ENCODE data around the gene KDSR. TPM values are rescaled to one million over a fixed set of nuclear protein-coding genes. Genes with fewer than 3 reads are reported as not detected.

Gene KDSR
- total and polyA plus RNA-seq, 9 of the 15 experiments (the other 6 are each of a cell fraction or from before 2014, with no cell fraction given), result 4.0 to 24.7 (median 12.4) TPM

DNA sequence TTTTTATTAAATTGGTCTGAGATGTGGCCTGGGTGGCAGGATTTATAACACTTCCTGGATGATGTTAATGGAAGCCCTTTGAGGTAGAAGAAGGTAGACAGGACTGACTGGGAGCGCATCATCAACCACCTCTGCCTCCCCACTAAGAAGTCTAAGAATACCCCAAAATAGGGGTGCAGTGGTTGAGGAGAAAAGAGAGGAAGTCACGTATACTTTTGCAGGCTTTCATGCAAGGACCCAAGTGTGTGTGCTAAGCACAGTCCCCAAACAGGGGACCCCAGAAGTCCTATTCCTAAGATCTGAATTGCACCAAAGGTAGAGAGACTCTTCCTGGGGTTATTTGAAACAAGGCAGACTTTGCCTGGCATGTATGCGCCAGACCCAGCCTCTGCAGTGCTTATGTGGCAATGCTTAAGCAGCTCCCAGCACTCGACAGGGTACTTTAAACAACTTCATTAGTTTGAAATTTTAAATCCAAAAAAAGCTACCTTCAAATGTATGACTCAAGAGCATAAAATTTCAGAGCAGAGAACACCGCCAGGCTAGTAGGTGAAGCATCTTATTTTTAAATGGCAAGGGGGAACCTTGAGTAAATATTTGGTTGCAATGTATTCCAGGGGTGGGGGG, 82.7 kb downstream of the KDSR start:
- H3K79me2 ChIP-seq (ENCODE audit: control insufficient read depth, insufficient read depth, low read length), result no peaks in the 10 kb centered on the region
- no peaks in the 10 kb centered on the region for H4K20me1 ChIP-seq (replicated peaks; ENCODE audit: control insufficient read depth, insufficient read depth, low read length)
- WGBS (ENCODE audit: insufficient coverage, low coverage, missing lambda C conversion rate), result 0% methylated on average over 4 of the region's 5 CpGs
- no peak overlapping the region for H2AFZ ChIP-seq (ENCODE audit: low read depth, low read length)
- no peak overlapping the region for H3K4me3 ChIP-seq
- no peak overlapping the region for H3K9ac ChIP-seq (ENCODE audit: insufficient read depth in 1 of 2, low read depth in 2 of 2, low read length in 2 of 2)
- ATAC-seq (no peak), FAIRE-seq (no peak), DNase-seq (ENCODE audit: extremely low read depth in 1 of 4, low spot score in 3 of 4) (no peak)
- no peaks in the 10 kb centered on the region for H3K4me1 ChIP-seq (replicated peaks in 1 of 2; ENCODE audit: control insufficient read depth in 2 of 2, insufficient read depth in 2 of 2, low read length in 2 of 2)
- no peaks in the 10 kb centered on the region for H3K9me1 ChIP-seq (ENCODE audit: control insufficient read depth, insufficient read depth, low read length)
- CTCF ChIA-PET (ENCODE audit: low intra/inter-chr PET ratio), result no interaction called here
- no TSS peak for BruUV-seq (replicated peaks)
- H3K9me3 ChIP-seq (replicated peaks; ENCODE audit: control insufficient read depth, insufficient read depth, low read depth, low read length), result no peaks in the 10 kb centered on the region
- H3K27me3 ChIP-seq (ENCODE audit: control insufficient read depth in 2 of 2, insufficient read depth in 2 of 2, low read length in 2 of 2), result peaks cover 0 to 20% of the 10 kb centered on the region in 2 experiments; a peak in 3 of 5 replicates
- intact Hi-C loops (cut with micrococcal nuclease) (no loop called here), in situ Hi-C loops (cut with MboI) (no loop called here)
- no peaks in the 10 kb centered on the region for H3K36me3 ChIP-seq (ENCODE audit: control insufficient read depth, insufficient read depth, low read length)
- H3K27ac ChIP-seq (ENCODE audit: extremely low read depth, low read depth, low read length), result no peak overlapping the region
- H3K4me2 ChIP-seq (ENCODE audit: insufficient read depth, low read length), result no peak overlapping the region
- POLR2A ChIA-PET, result no interaction called here
- TF ChIP-seq TCF7 (IDR thresholded peaks at IDR 0.05; ENCODE audit: borderline replicate concordance), result no peak
- TF ChIP-seq ATF7 (IDR thresholded peaks at IDR 0.05), result no peak
- no peak for TF ChIP-seq MTF1 (CRISPR knock-in tag; IDR thresholded peaks at IDR 0.05; ENCODE audit: borderline replicate concordance)
- TF ChIP-seq SAP30 (IDR thresholded peaks at IDR 0.05; ENCODE audit: borderline replicate concordance, insufficient read depth, low read depth, low read length, poor library complexity, severe bottlenecking), result no peak
- no peak for TF ChIP-seq CTCFL (IDR thresholded peaks at IDR 0.05; ENCODE audit: borderline replicate concordance, insufficient read depth, low read depth, low read length, poor library complexity, severe bottlenecking)
- TF ChIP-seq WHSC1 (IDR thresholded peaks at IDR 0.05; ENCODE audit: low read length), result no peak
- TF ChIP-seq USF2 (CRISPR knock-in tag; IDR thresholded peaks at IDR 0.05), result no peak
- no peak for TF ChIP-seq ZNF398 (CRISPR knock-in tag; IDR thresholded peaks at IDR 0.05)
- no peak for TF ChIP-seq ELK3 (CRISPR knock-in tag; IDR thresholded peaks at IDR 0.05)
- TF ChIP-seq, protein P1, sequence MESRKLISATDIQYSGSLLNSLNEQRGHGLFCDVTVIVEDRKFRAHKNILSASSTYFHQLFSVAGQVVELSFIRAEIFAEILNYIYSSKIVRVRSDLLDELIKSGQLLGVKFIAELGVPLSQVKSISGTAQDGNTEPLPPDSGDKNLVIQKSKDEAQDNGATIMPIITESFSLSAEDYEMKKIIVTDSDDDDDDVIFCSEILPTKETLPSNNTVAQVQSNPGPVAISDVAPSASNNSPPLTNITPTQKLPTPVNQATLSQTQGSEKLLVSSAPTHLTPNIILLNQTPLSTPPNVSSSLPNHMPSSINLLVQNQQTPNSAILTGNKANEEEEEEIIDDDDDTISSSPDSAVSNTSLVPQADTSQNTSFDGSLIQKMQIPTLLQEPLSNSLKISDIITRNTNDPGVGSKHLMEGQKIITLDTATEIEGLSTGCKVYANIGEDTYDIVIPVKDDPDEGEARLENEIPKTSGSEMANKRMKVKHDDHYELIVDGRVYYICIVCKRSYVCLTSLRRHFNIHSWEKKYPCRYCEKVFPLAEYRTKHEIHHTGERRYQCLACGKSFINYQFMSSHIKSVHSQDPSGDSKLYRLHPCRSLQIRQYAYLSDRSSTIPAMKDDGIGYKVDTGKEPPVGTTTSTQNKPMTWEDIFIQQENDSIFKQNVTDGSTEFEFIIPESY (CRISPR knock-in tag; IDR thresholded peaks at IDR 0.05), result no peak
- TF ChIP-seq RFX5 (IDR thresholded peaks at IDR 0.05; ENCODE audit: low read depth, low read length), result no peak
- no peak for TF ChIP-seq KLF13 (tag; IDR thresholded peaks at IDR 0.05; ENCODE audit: borderline replicate concordance, low read depth)
